ENCODE results near the gene ASB15. TPM values are rescaled to one million over a fixed set of nuclear protein-coding genes. Genes with fewer than 3 reads are reported as not detected.
"Not testable (repeated sequence)": the region's sequence is repeated elsewhere in the genome, so short reads cannot be mapped to it uniquely, and the experiment has no call there.

The ASB15 gene
- not detected for total RNA-seq (2013)
- not detected for polyA plus RNA-seq
- not detected in 2 replicates for polyA minus RNA-seq
- 0 to 2.4 (median 0.08) reads per million in 11 experiments for total RNA-seq

GRCh38 chr7:123601530-123601929, at the start of gene ASB15:
ASB15 (plus strand) TSS chr7:123601821; CDS start chr7:123614503, 12,682 bp downstream.
- Histone ChIP-seq H3K9me3 (replicated peaks in 1 of 2; ENCODE audit: control insufficient read depth in 1 of 2, insufficient read depth in 1 of 2, low read length in 2 of 2) (no peaks in the 10 kb centered on the region), H3K9ac (ENCODE audit: insufficient read depth, low read length, poor library complexity, severe bottlenecking) (no peak within 1 kb of the TSS), H3K36me3 (replicated peaks in 1 of 2; ENCODE audit: control insufficient read depth in 1 of 2, insufficient read depth in 2 of 2, low read length in 2 of 2) (no peaks in the 10 kb centered on the region), H3K4me2 (replicated peaks; ENCODE audit: extremely low read depth, low read length, poor library complexity, severe bottlenecking) (no peak within 1 kb of the TSS), H3K4me3 (replicated peaks in 1 of 3; ENCODE audit: low read depth in 2 of 3, low read length in 3 of 3) (no peak within 1 kb of the TSS), H4K20me1 (ENCODE audit: insufficient read depth, low read length) (no peaks in the 10 kb centered on the region), H3K4me1 (ENCODE audit: control insufficient read depth in 1 of 2, insufficient read depth in 2 of 2, low read length in 2 of 2) (no peaks in the 10 kb centered on the region), H3K79me2 (ENCODE audit: insufficient read depth, low read length) (no peaks in the 10 kb centered on the region), H3K27ac (ENCODE audit: low read depth in 1 of 2, low read length in 2 of 2) (no peak within 1 kb of the TSS), H3K27me3 (ENCODE audit: control insufficient read depth in 2 of 2, insufficient read depth in 2 of 2, low read length in 2 of 2) (no peaks in the 10 kb centered on the region), H2AFZ (ENCODE audit: insufficient read depth, low read depth, low read length, poor library complexity, severe bottlenecking) (no peak within 1 kb of the TSS)
- peaks cover 0 to 2% (median 0%) of the 10 kb centered on the region in 7 donors for H3K9me3 Mint-ChIP-seq
- no peaks in the 10 kb centered on the region for H3K36me3 Mint-ChIP-seq
- TF ChIP-seq CTCF (IDR thresholded peaks at IDR 0.05) = no peak
- intact Hi-C loops (cut with micrococcal nuclease) = no loop called here
- H3K27ac Mint-ChIP-seq = no peak within 1 kb of the TSS
- H3K4me1 Mint-ChIP-seq = no peaks in the 10 kb centered on the region
- no peak for DNase-seq
- 93% methylated on average over 3 of the region's 4 CpGs for WGBS (ENCODE audit: insufficient coverage)
- peaks cover 0 to 2% (median 2%) of the 10 kb centered on the region in 3 donors for H3K27me3 Mint-ChIP-seq (ENCODE audit: low read depth in 3 of 3)
- no peak within 1 kb of the TSS for H3K4me3 Mint-ChIP-seq

- intact Hi-C loops (cut with micrococcal nuclease) = loop anchor here in 1 of 2 donors (10.0 kb wide), 2 partner anchors 193 to 1383 kb away; partner anchors contain the start of gene WASL
- not testable (repeated sequence) for H3K4me1 Mint-ChIP-seq; DNase-seq; H3K27ac ChIP-seq (ENCODE audit: low read depth in 1 of 2, low read length in 2 of 2); H3K4me3 Mint-ChIP-seq; H3K27ac Mint-ChIP-seq; H2AFZ ChIP-seq (ENCODE audit: insufficient read depth, low read depth, low read length, poor library complexity, severe bottlenecking); H3K4me3 ChIP-seq (replicated peaks in 1 of 3; ENCODE audit: low read depth in 2 of 3, low read length in 3 of 3); H3K9me3 ChIP-seq (replicated peaks in 1 of 2; ENCODE audit: control insufficient read depth in 1 of 2, insufficient read depth in 1 of 2, low read length in 2 of 2); H3K9me3 Mint-ChIP-seq; H3K27me3 ChIP-seq (ENCODE audit: control insufficient read depth in 2 of 2, insufficient read depth in 2 of 2, low read length in 2 of 2); H3K4me2 ChIP-seq (replicated peaks; ENCODE audit: extremely low read depth, low read length, poor library complexity, severe bottlenecking); H3K27me3 Mint-ChIP-seq (ENCODE audit: low read depth in 3 of 3); H3K9ac ChIP-seq (ENCODE audit: insufficient read depth, low read length, poor library complexity, severe bottlenecking)
- H3K36me3 ChIP-seq (replicated peaks in 1 of 2; ENCODE audit: control insufficient read depth in 1 of 2, insufficient read depth in 2 of 2, low read length in 2 of 2) = peaks cover 33 to 59% of the 10 kb centered on the region in 2 donors
- peaks cover 35 to 52% of the 10 kb centered on the region in 2 donors for H3K36me3 Mint-ChIP-seq
- H3K4me1 ChIP-seq (ENCODE audit: control insufficient read depth in 1 of 2, insufficient read depth in 2 of 2, low read length in 2 of 2) = peaks cover 11 to 14% of the 10 kb centered on the region in 2 donors
- peaks cover 10% of the 10 kb centered on the region for H4K20me1 ChIP-seq (ENCODE audit: insufficient read depth, low read length)
- peaks cover 27% of the 10 kb centered on the region for H3K79me2 ChIP-seq (ENCODE audit: insufficient read depth, low read length)
These were observed 49.5 kb upstream of the ASB15 start for GRCh38 chr7:123552134-123552533.

All from CD14-positive monocyte (primary cell).